Measurements from ENCODE around the gene GFOD2. TPM values are rescaled to one million over a fixed set of nuclear protein-coding genes. Genes with fewer than 3 reads are reported as not detected.

GFOD2 gene
- total and polyA plus RNA-seq, 2 experiments from 2014 or later, result 19.3 to 34.3 TPM

GRCh38 chr16:67657751-67658518 lies 61.2 kb downstream of the GFOD2 start:
- H3K36me3 Mint-ChIP-seq (ENCODE audit: low read depth), result peaks cover 6% of the 10 kb centered on the region
- H3K9me3 Mint-ChIP-seq, result no peaks in the 10 kb centered on the region; the same call in 2 of the 3 replicates
- Histone ChIP-seq H3K4me1 (ENCODE audit: insufficient read depth) (peaks cover 7% of the 10 kb centered on the region; the same call in 1 of the 2 replicates), H4K20me1 (replicated peaks; ENCODE audit: insufficient read depth) (peaks cover 4% of the 10 kb centered on the region; the same call in 1 of the 2 replicates), H2AFZ (no peak overlapping the region), H3K4me2 (no peak overlapping the region), H3K27ac (ENCODE audit: low read depth) (no peak overlapping the region), H3K79me2 (replicated peaks; ENCODE audit: insufficient read depth) (no peaks in the 10 kb centered on the region), H3K36me3 (ENCODE audit: insufficient read depth) (no peaks in the 10 kb centered on the region), H3K4me3 (no peak overlapping the region), H3K9me2 (ENCODE audit: insufficient read depth) (no peaks in the 10 kb centered on the region), H3K27me3 (ENCODE audit: insufficient read depth) (peaks cover 20% of the 10 kb centered on the region), H3F3A (replicated peaks; ENCODE audit: low read depth) (peaks cover 18% of the 10 kb centered on the region)
- DNase-seq (ENCODE audit: low spot score), result no peak
- H3K4me3 Mint-ChIP-seq, result no peak overlapping the region
- H3K27me3 Mint-ChIP-seq (ENCODE audit: insufficient read depth, low read depth, poor library complexity), result peaks cover 39% of the 10 kb centered on the region
- peaks cover 12% of the 10 kb centered on the region; the same call in 2 of the 3 replicates for H3K4me1 Mint-ChIP-seq
- H3K27ac Mint-ChIP-seq, result no peak overlapping the region
- TF ChIP-seq ZNF331 (CRISPR knock-in tag; IDR thresholded peaks at IDR 0.05; ENCODE audit: low read depth) (no peak), ETS1 (IDR thresholded peaks at IDR 0.05) (no peak), CTCF (conservative IDR thresholded peaks at IDR 0.05; ENCODE audit: low read depth in 2 of 2) (no peak), NANOG (IDR thresholded peaks at IDR 0.05; ENCODE audit: borderline replicate concordance) (no peak), POLR2AphosphoS5 (IDR thresholded peaks at IDR 0.05; ENCODE audit: low read depth) (no peak), CREB1 (CRISPR knock-in tag; IDR thresholded peaks at IDR 0.05; ENCODE audit: low read depth) (no peak), JUNB (IDR thresholded peaks at IDR 0.05; ENCODE audit: unreplicated experiment) (no peak)
- ATAC-seq, result no peak

GRCh38 chr16:67657017-67657608 lies 62.0 kb downstream of the GFOD2 start:
- TF ChIP-seq ETS1 (IDR thresholded peaks at IDR 0.05), result no peak
- TF ChIP-seq CREB1 (CRISPR knock-in tag; IDR thresholded peaks at IDR 0.05; ENCODE audit: low read depth), result no peak
- TF ChIP-seq ZNF331 (CRISPR knock-in tag; IDR thresholded peaks at IDR 0.05; ENCODE audit: low read depth), result no peak
- no peak for TF ChIP-seq STAT1 (IDR thresholded peaks at IDR 0.05; ENCODE audit: unreplicated experiment)
- no peak for TF ChIP-seq ZNF114 (CRISPR knock-in tag; IDR thresholded peaks at IDR 0.05)
- no peak for TF ChIP-seq POLR2AphosphoS5 (IDR thresholded peaks at IDR 0.05; ENCODE audit: low read depth)
- no peak for TF ChIP-seq REST (IDR thresholded peaks at IDR 0.05; ENCODE audit: unreplicated experiment)
- no peak for TF ChIP-seq EZH2 (IDR thresholded peaks at IDR 0.05; ENCODE audit: low read depth, unreplicated experiment)
- no peak for TF ChIP-seq EZH2phosphoT487 (IDR thresholded peaks at IDR 0.05; ENCODE audit: unreplicated experiment)
- H3K27me3 Mint-ChIP-seq (ENCODE audit: insufficient read depth, low read depth, poor library complexity), result peaks cover 40% of the 10 kb centered on the region
- no peak overlapping the region for H3K4me2 ChIP-seq

More at GRCh38 chr16:67657017-67657608, 62.0 kb downstream of the GFOD2 start:
- no peak overlapping the region for H2AFZ ChIP-seq
- Mint-ChIP-seq H3K27ac (no peak overlapping the region), H3K4me3 (no peak overlapping the region), H3K4me1 (peaks cover 11% of the 10 kb centered on the region; the same call in 2 of the 3 replicates), H3K9me3 (no peaks in the 10 kb centered on the region; the same call in 2 of the 3 replicates), H3K36me3 (ENCODE audit: low read depth) (peaks cover 5% of the 10 kb centered on the region; the same call in 1 of the 3 replicates)
- H3K4me1 ChIP-seq (ENCODE audit: insufficient read depth), result peaks cover 7% of the 10 kb centered on the region; the same call in 1 of the 2 replicates
- ATAC-seq (no peak), DNase-seq (ENCODE audit: low spot score) (no peak)
- no peaks in the 10 kb centered on the region for H3K36me3 ChIP-seq (ENCODE audit: insufficient read depth)
- H3K9me2 ChIP-seq (ENCODE audit: insufficient read depth), result no peaks in the 10 kb centered on the region
- no peaks in the 10 kb centered on the region for H3K79me2 ChIP-seq (replicated peaks; ENCODE audit: insufficient read depth)
- no peaks in the 10 kb centered on the region; the same call in 1 of the 2 replicates for H4K20me1 ChIP-seq (replicated peaks; ENCODE audit: insufficient read depth)
- peaks cover 22% of the 10 kb centered on the region for H3K27me3 ChIP-seq (ENCODE audit: insufficient read depth)
- no peak overlapping the region for H3K4me3 ChIP-seq
- no peak overlapping the region for H3K27ac ChIP-seq (ENCODE audit: low read depth)
- H3F3A ChIP-seq (replicated peaks; ENCODE audit: low read depth), result peaks cover 16% of the 10 kb centered on the region

Measured in GM23338 (cell line).